Measurements from ENCODE around the gene AGXT.
"Not testable (repeated sequence)": the region's sequence is repeated elsewhere in the genome, so short reads cannot be mapped to it uniquely, and the experiment has no call there.

Gene AGXT

GRCh38 chr2:240840435-240841060 lies 28.1 kb upstream of the AGXT start:
- DNase-seq (ENCODE audit: low read depth), result no peak

- DNase-seq (ENCODE audit: low read depth), result not testable (repeated sequence)
Observed at GRCh38 chr2:240846309-240846708, 22.3 kb upstream of the AGXT start.

- DNase-seq (ENCODE audit: low read depth), result no peak
Observed at GRCh38 chr2:240846873-240847595, 21.6 kb upstream of the AGXT start.

- DNase-seq (ENCODE audit: low read depth), result no peak
Observed at GRCh38 chr2:240847817-240848216, 20.8 kb upstream of the AGXT start.

- no peak for DNase-seq (ENCODE audit: low read depth)
Observed at GRCh38 chr2:240848900-240849680, 19.5 kb upstream of the AGXT start.

- no peak for DNase-seq (ENCODE audit: low read depth)
Observed at GRCh38 chr2:240850026-240850425, 18.6 kb upstream of the AGXT start.

GRCh38 chr2:240850756-240851077 lies 17.9 kb upstream of the AGXT start:
- DNase-seq (ENCODE audit: low read depth), result no peak

GRCh38 chr2:240851078-240851991 lies 17.3 kb upstream of the AGXT start:
- peak; percentile 70 for DNase-seq (ENCODE audit: low read depth)

GRCh38 chr2:240852671-240853314 lies 15.8 kb upstream of the AGXT start:
- no peak for DNase-seq (ENCODE audit: low read depth)

- no peak for DNase-seq (ENCODE audit: low read depth)
Observed at GRCh38 chr2:240855670-240856069, 13.0 kb upstream of the AGXT start.

GRCh38 chr2:240856151-240856980 lies 12.3 kb upstream of the AGXT start:
- no peak for DNase-seq (ENCODE audit: low read depth)

GRCh38 chr2:240857039-240858008 lies 11.3 kb upstream of the AGXT start:
- no peak for DNase-seq (ENCODE audit: low read depth)

- no peak for DNase-seq (ENCODE audit: low read depth)
Observed at GRCh38 chr2:240858321-240858720, 10.3 kb upstream of the AGXT start.

- DNase-seq (ENCODE audit: low read depth), result no peak
Observed at GRCh38 chr2:240858871-240859270, 9.8 kb upstream of the AGXT start.

- DNase-seq (ENCODE audit: low read depth), result no peak
Observed at GRCh38 chr2:240861547-240861946, 7.1 kb upstream of the AGXT start.

- no peak for DNase-seq (ENCODE audit: low read depth)
Observed at GRCh38 chr2:240864475-240864874, 4.1 kb upstream of the AGXT start.

- no peak for DNase-seq (ENCODE audit: low read depth)
Observed at GRCh38 chr2:240865391-240865790, 3.2 kb upstream of the AGXT start.

- DNase-seq (ENCODE audit: low read depth), result no peak
Observed at GRCh38 chr2:240869109-240869955, 708 bp downstream of the AGXT start.

Measured in activated T-helper 1 cell treated with Interleukin-2 at 50 U/mL for 16 hours (primary cell).